Keratinocyte (primary cell): Measurements from ENCODE around the gene CLK4. TPM values are rescaled to one million over a fixed set of nuclear protein-coding genes. Genes with fewer than 3 reads are reported as not detected.

Experiments
- DNase-seq: peaks from one replicate; pipeline ENCODE4 v3.0.0-alpha.2; 2011; ENCODE audit warnings: low read depth, missing footprints, low spot score
- FAIRE-seq: peaks from 2 replicates; lab custom pipeline; 2011; peaks lifted over from hg19 to GRCh38; lab: Jason Lieb, UNC
- H2AFZ ChIP-seq: 2 replicates; pipeline ENCODE4 v1.6.0; 2012; ENCODE audit warnings: low read length, control low read depth, inconsistent platforms; ENCODE audit not compliant: control insufficient read depth
- H3K27ac ChIP-seq: 2 replicates; pipeline ENCODE4 v1.5.1; 2011; ENCODE audit warnings: low read length; ENCODE audit not compliant: control insufficient read depth, insufficient read depth
- H3K27me3 ChIP-seq: 3 replicates; pipeline ENCODE4 v1.6.0; 2011; ENCODE audit warnings: low read length; ENCODE audit not compliant: control insufficient read depth, insufficient read depth; ENCODE audit errors: extremely low read depth
- H3K36me3 ChIP-seq, 2 experiments: 2 replicates in 1 of 2; 3 replicates in 1 of 2; pipeline ENCODE4 v1.5.1; 2011; ENCODE audit warnings: low read length in 2 of 2, mild to moderate bottlenecking in 1 of 2; ENCODE audit not compliant: control insufficient read depth in 2 of 2, insufficient read depth in 2 of 2; ENCODE audit errors: extremely low read depth in 1 of 2
- H3K4me1 ChIP-seq: 3 replicates; pipeline ENCODE4 v1.5.1; 2011; ENCODE audit warnings: low read length; ENCODE audit not compliant: control insufficient read depth, insufficient read depth; ENCODE audit errors: extremely low read depth
- H3K4me2 ChIP-seq: 3 replicates; pipeline ENCODE4 v1.6.0; 2011; ENCODE audit warnings: low read depth, low read length; ENCODE audit not compliant: control insufficient read depth, insufficient read depth; ENCODE audit errors: extremely low read depth
- H3K4me3 ChIP-seq, 3 experiments: fragments of 200-600 bp in 1 of 3; sonication (generic) in 1 of 3; 2 replicates in 2 of 3; 3 replicates in 1 of 3; pipeline ENCODE4 v1.5.1; 2011 to 2016; ENCODE audit warnings: low read length in 3 of 3, mild to moderate bottlenecking in 3 of 3, control low read depth in 2 of 3, inconsistent platforms in 1 of 3, low read depth in 1 of 3, mixed read lengths in 1 of 3, mixed run types in 1 of 3, moderate library complexity in 1 of 3; ENCODE audit not compliant: control insufficient read depth in 2 of 3, insufficient read depth in 2 of 3; ENCODE audit errors: extremely low read depth in 1 of 3
- H3K79me2 ChIP-seq: 2 replicates; pipeline ENCODE4 v1.6.0; 2012; ENCODE audit warnings: low read length; ENCODE audit not compliant: control insufficient read depth, insufficient read depth
- H3K9ac ChIP-seq: 3 replicates; pipeline ENCODE4 v1.6.0; 2011; ENCODE audit warnings: low read length; ENCODE audit not compliant: control insufficient read depth, insufficient read depth; ENCODE audit errors: extremely low read depth
- H3K9me1 ChIP-seq: 3 replicates; pipeline ENCODE4 v1.6.0; 2011; ENCODE audit warnings: low read length; ENCODE audit not compliant: control insufficient read depth, insufficient read depth; ENCODE audit errors: extremely low read depth
- H3K9me3 ChIP-seq: 2 replicates; pipeline ENCODE4 v1.5.1; 2012; ENCODE audit warnings: low read depth, low read length; ENCODE audit not compliant: control insufficient read depth
- H4K20me1 ChIP-seq: 3 replicates; pipeline ENCODE4 v1.6.0; 2011; ENCODE audit warnings: low read length; ENCODE audit not compliant: control insufficient read depth, insufficient read depth; ENCODE audit errors: extremely low read depth
- CTCF ChIP-seq, 3 experiments: IDR thresholded peaks in 1 of 3; conservative IDR thresholded peaks in 1 of 3; optimal IDR thresholded peaks in 1 of 3; 2 replicates in 2 of 3; 3 replicates in 1 of 3; pipeline versions ENCODE3 to v1.5.1; 2011; ENCODE audit warnings: low read length in 3 of 3, mild to moderate bottlenecking in 3 of 3, moderate library complexity in 2 of 3, control low read depth in 1 of 3, inconsistent platforms in 1 of 3; ENCODE audit not compliant: insufficient read depth in 2 of 3; ENCODE audit errors: extremely low read depth in 1 of 3
- EZH2 ChIP-seq: IDR thresholded peaks from one replicate; pipeline ENCODE4 v1.6.1; 2012; ENCODE audit warnings: inconsistent platforms, mild to moderate bottlenecking, low read length, moderate library complexity
- dilution Hi-C: fragments of 300-500 bp; cut with MboI; formaldehyde crosslinking; loops from one replicate; pipeline ENCODE4 v1.7.0; 2020; ENCODE audit warnings: low sequenced_read_pairs; ENCODE audit not compliant: extremely low pct_ligation_motif_present
- polyA plus RNA-seq, 5 experiments: library from polyadenylated mRNA; depleted of rRNA in 3 of 5; stranded (reverse) in 3 of 5; stranded (forward) in 1 of 5; unstranded in 1 of 5; fragments of >200 nt; gene quantifications; 1 replicate in 1 of 5; 2 replicates in 3 of 5; 3 replicates in 1 of 5; pipeline versions ENCODE4 v1.2.1 to v1.2.3, GENCODE V29; 2011 to 2012; ENCODE audit warnings: missing spikeins in 2 of 5, low read depth in 1 of 5, low replicate concordance in 1 of 5

Gene CLK4
- polyA plus RNA-seq, 1 donor (not counting 4 experiments of a cell fraction or from before 2014, with no cell fraction given) = 17.3 TPM

DNA sequence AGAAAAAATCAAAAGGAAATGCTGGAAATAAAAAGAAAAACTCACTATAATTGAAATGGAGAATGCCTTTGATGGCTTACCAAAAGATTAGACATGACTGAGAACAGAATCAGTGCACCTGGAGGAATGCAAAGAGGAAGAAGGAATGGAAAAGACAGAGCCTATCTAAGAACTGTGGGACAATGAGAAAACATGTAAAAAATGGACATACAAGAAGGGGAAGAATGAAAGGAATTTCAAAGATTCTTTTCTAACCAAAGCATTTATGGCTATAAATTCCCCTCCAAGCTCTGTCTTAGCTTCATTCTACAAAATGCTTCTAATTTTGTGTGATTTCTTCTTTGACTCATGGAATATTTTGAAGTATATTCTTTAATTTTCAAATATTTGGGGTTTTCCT lies 47.5 kb upstream of the CLK4 start:
- H3K9me1 ChIP-seq = no peaks in the 10 kb centered on the region
- TF ChIP-seq EZH2 (no peak), CTCF (optimal IDR thresholded peaks at IDR 0.05 in 1 of 3, IDR thresholded peaks at IDR 0.05 in 1 of 3, conservative IDR thresholded peaks at IDR 0.05 in 1 of 3; ENCODE audit: extremely low read depth in 1 of 3, insufficient read depth in 2 of 3, low read length in 3 of 3) (no peak)
- no peak overlapping the region for H2AFZ ChIP-seq
- H3K36me3 ChIP-seq = no peaks in the 10 kb centered on the region
- H3K4me3 ChIP-seq = no peak overlapping the region
- H4K20me1 ChIP-seq = no peaks in the 10 kb centered on the region
- H3K79me2 ChIP-seq = no peaks in the 10 kb centered on the region
- FAIRE-seq (no peak), DNase-seq (no peak)
- dilution Hi-C loops = no loop called here
- H3K27ac ChIP-seq = no peak overlapping the region
- H3K9me3 ChIP-seq = no peaks in the 10 kb centered on the region
- H3K27me3 ChIP-seq = no peaks in the 10 kb centered on the region
- no peaks in the 10 kb centered on the region for H3K4me1 ChIP-seq
- H3K9ac ChIP-seq = no peak overlapping the region
- no peak overlapping the region for H3K4me2 ChIP-seq

- Histone ChIP-seq H3K9me3 (no peaks in the 10 kb centered on the region), H3K27ac (no peak overlapping the region), H3K79me2 (no peaks in the 10 kb centered on the region), H3K9me1 (no peaks in the 10 kb centered on the region), H3K4me1 (no peaks in the 10 kb centered on the region), H2AFZ (no peak overlapping the region), H3K9ac (no peak overlapping the region), H4K20me1 (no peaks in the 10 kb centered on the region), H3K36me3 (no peaks in the 10 kb centered on the region), H3K4me3 (no peak overlapping the region), H3K4me2 (no peak overlapping the region), H3K27me3 (no peaks in the 10 kb centered on the region)
- dilution Hi-C loops = no loop called here
- TF ChIP-seq EZH2 = no peak
- no peak for TF ChIP-seq CTCF (optimal IDR thresholded peaks at IDR 0.05 in 1 of 3, IDR thresholded peaks at IDR 0.05 in 1 of 3, conservative IDR thresholded peaks at IDR 0.05 in 1 of 3; ENCODE audit: extremely low read depth in 1 of 3, insufficient read depth in 2 of 3, low read length in 3 of 3)
- no peak for DNase-seq
- FAIRE-seq = no peak
These were observed 47.0 kb upstream of the CLK4 start for GRCh38 chr5:178673801-178674295.
